GM12878 (cell line): Measurements from ENCODE around the gene FBXL17. TPM values are rescaled to one million over a fixed set of nuclear protein-coding genes. Genes with fewer than 3 reads are reported as not detected.

ENCODE experiments used
- ATAC-seq: fragments of 200-7000 bp; cut with Tn5 transposase; 3 replicates; pipeline ENCODE4 v1.9.1; 2020; ENCODE audit warnings: mild to moderate bottlenecking, moderate library complexity
- BruUV-seq: library from RNA; stranded (reverse); fragments of 400-500 nt; replicated peaks from 2 replicates; lab custom pipeline; 2021; lab: Mats Ljungman, UMichigan
- CTCF ChIA-PET: fragments of 300-600 bp; sonication (Branson Sonifier 250); formaldehyde crosslinking; extraction: SDS; loops from one replicate; lab custom pipeline; 2021; ENCODE audit warnings: inconsistent platforms; lab: Yijun Ruan, JAX
- POLR2A ChIA-PET: fragments of 350-600 bp; formaldehyde crosslinking; extraction: SDS; loops from one replicate; lab custom pipeline; 2021; ENCODE audit warnings: inconsistent platforms; lab: Charles Lee
- RAD21 ChIA-PET: fragments of 300-600 bp; sonication (Branson Sonifier 250); formaldehyde crosslinking; loops from one replicate; lab custom pipeline; 2023; ENCODE audit warnings: antibody characterized with exemption; ENCODE audit not compliant: unreplicated experiment; lab: Charles Lee
- SMC1A ChIA-PET: fragments of 300-600 bp; sonication (Branson Sonifier 250); formaldehyde crosslinking; loops from one replicate; lab custom pipeline; 2023; ENCODE audit not compliant: unreplicated experiment, uncharacterized antibody; lab: Charles Lee
- DNase-seq: peaks from one replicate; pipeline ENCODE4 v3.0.0-alpha.2; 2011; ENCODE audit warnings: low read depth, low spot score
- FAIRE-seq: peaks from 3 replicates; lab custom pipeline; 2011; peaks lifted over from hg19 to GRCh38; lab: Jason Lieb, UNC
- H2AFZ ChIP-seq: 2 replicates; pipeline ENCODE4 v1.6.0; 2011; ENCODE audit warnings: low read depth, low read length, control low read depth; ENCODE audit not compliant: control insufficient read depth
- H3K27ac ChIP-seq: 2 replicates; pipeline ENCODE4 v1.5.1; 2011; ENCODE audit warnings: control low read depth; ENCODE audit not compliant: control insufficient read depth, insufficient read depth
- H3K27me3 ChIP-seq, 2 experiments: replicated peaks in 1 of 2; 2 replicates each; pipeline versions ENCODE4 v1.6.0 to v1.6.1; 2011; ENCODE audit warnings: low read length in 1 of 2; ENCODE audit not compliant: control insufficient read depth in 2 of 2, insufficient read depth in 2 of 2
- H3K36me3 ChIP-seq, 2 experiments: 2 replicates each; pipeline ENCODE4 v1.5.1; 2011; ENCODE audit warnings: low read length in 1 of 2; ENCODE audit not compliant: control insufficient read depth in 2 of 2, insufficient read depth in 2 of 2
- H3K4me1 ChIP-seq: 2 replicates; pipeline ENCODE4 v1.6.1; 2011; ENCODE audit warnings: mild to moderate bottlenecking, low read length, moderate library complexity, mixed read lengths; ENCODE audit not compliant: control insufficient read depth, insufficient read depth
- H3K4me2 ChIP-seq: 2 replicates; pipeline ENCODE4 v1.6.0; 2011; ENCODE audit warnings: control low read depth; ENCODE audit not compliant: control insufficient read depth, insufficient read depth
- H3K4me3 ChIP-seq: fragments of 200-600 bp; sonication (generic); 2 replicates; pipeline ENCODE4 v1.5.1; 2016
- H3K79me2 ChIP-seq: 2 replicates; pipeline ENCODE4 v1.6.0; 2011; ENCODE audit warnings: low read length; ENCODE audit not compliant: control insufficient read depth, insufficient read depth
- H3K9ac ChIP-seq: 2 replicates; pipeline ENCODE4 v1.8.0; 2011; ENCODE audit warnings: low read length, control low read depth, mixed read lengths; ENCODE audit not compliant: control insufficient read depth, insufficient read depth
- H3K9me3 ChIP-seq: replicated peaks from 3 replicates; pipeline ENCODE4 v1.5.1; 2011; ENCODE audit warnings: mild to moderate bottlenecking, low read length; ENCODE audit not compliant: control insufficient read depth, insufficient read depth
- H4K20me1 ChIP-seq: 2 replicates; pipeline ENCODE4 v1.6.0; 2011; ENCODE audit not compliant: control insufficient read depth, insufficient read depth
- ATF7 ChIP-seq: fragments of 450-650 bp; IDR thresholded peaks from 2 replicates; pipeline ENCODE4 v1.6.1; 2016; ENCODE audit warnings: low read depth, mild to moderate bottlenecking
- CHD1 ChIP-seq: IDR thresholded peaks from 2 replicates; pipeline ENCODE4 v1.6.1; 2012; ENCODE audit warnings: low read depth, low read length, improper control_type of control experiment
- IRF4 ChIP-seq: IDR thresholded peaks from 2 replicates; pipeline ENCODE4 v1.6.1; 2011; ENCODE audit warnings: low read depth, low read length
- SKIL ChIP-seq: fragments of 450-650 bp; IDR thresholded peaks from 2 replicates; pipeline ENCODE4 v1.6.1; 2017; ENCODE audit warnings: mild to moderate bottlenecking, low read depth, inconsistent platforms; ENCODE audit not compliant: poor library complexity, severe bottlenecking
- SMC3 ChIP-seq: IDR thresholded peaks from 2 replicates; pipeline ENCODE4 v1.6.1; 2011; ENCODE audit warnings: low read length, improper control_type of control experiment, borderline replicate concordance
- WGBS: methylation state at CpG from one replicate; pipeline ENCODE4 v1.1.6; 2016; ENCODE audit warnings: low lambda C conversion rate; ENCODE audit not compliant: insufficient replicate concordance, insufficient coverage; ENCODE audit errors: missing lambda C conversion rate; 5-methylcytosine and 5-hydroxymethylcytosine counted together
- in situ Hi-C: fragments of 300-500 bp; cut with MboI; formaldehyde crosslinking; loops from 9 replicates; pipeline ENCODE4 v1.14.3; 2018; ENCODE audit warnings: mixed read lengths
- intact Hi-C: fragments of 100-400 bp; cut with micrococcal nuclease; formaldehyde crosslinking; loops from one replicate; pipeline ENCODE4 v1.14.2; 2022; ENCODE audit not compliant: unreplicated experiment
- polyA plus RNA-seq, 11 experiments: library from polyadenylated mRNA; depleted of rRNA in 4 of 11; unstranded in 6 of 11; stranded (reverse) in 5 of 11; fragments of >200 nt; fragmentation: Nextera tagmentation in 4 of 11; fragmentation: Illumina TruSeq in 1 of 11; extraction: Ambion mirVana in 4 of 11; extraction: Trizol in 1 of 11; gene quantifications; 1 replicate in 1 of 11; 2 replicates in 10 of 11; pipeline versions ENCODE4 v1.2.1 to v1.2.3, GENCODE V29; 2011 to 2016; ENCODE audit warnings: inconsistent platforms in 2 of 11, missing spikeins in 2 of 11, low read depth in 1 of 11
- total RNA-seq, 4 experiments: library from RNA; depleted of rRNA in 3 of 4; stranded (reverse); fragments of >200 nt in 3 of 4; fragmentation: Illumina TruSeq in 1 of 4; extraction: Trizol in 1 of 4; gene quantifications; 2 replicates each; pipeline versions ENCODE4 v1.2.1 to v1.2.3, GENCODE V29; 2013 to 2021

Gene FBXL17
- total and polyA plus RNA-seq, 10 of the 15 experiments (the other 5 are each of a cell fraction or from before 2014, with no cell fraction given) = 0.88 to 9.0 (median 4.4) TPM

GRCh38 chr5:108251350-108251749 is 130.5 kb downstream of the FBXL17 start:
- TF ChIP-seq CHD1 = no peak
- Histone ChIP-seq H3K9ac (no peak overlapping the region), H3K4me3 (no peak overlapping the region), H3K36me3 (no peaks in the 10 kb centered on the region), H3K9me3 (no peaks in the 10 kb centered on the region), H3K4me1 (no peaks in the 10 kb centered on the region), H3K79me2 (no peaks in the 10 kb centered on the region), H3K27ac (no peak overlapping the region), H3K27me3 (no peaks in the 10 kb centered on the region), H3K4me2 (no peak overlapping the region), H4K20me1 (no peaks in the 10 kb centered on the region), H2AFZ (no peak overlapping the region)
- no peak for ATAC-seq
- in situ Hi-C loops (no loop called here), intact Hi-C loops (no loop called here)
- no TSS peak for BruUV-seq
- no peak for DNase-seq
- POLR2A ChIA-PET = no interaction called here
- SMC1A ChIA-PET = interaction anchor here (0.9 to 2.5 kb wide), 2 partner anchors 9 kb away, joined by 3 to 13 read pairs; no protein-coding TSS in a partner anchor
- WGBS = 97% methylated on average over 1 of the region's 1 CpG
- no peak for FAIRE-seq
- CTCF ChIA-PET = interaction anchor here (1.5 kb wide), 1 partner anchor 9 kb away, joined by 16 read pairs; no protein-coding TSS in a partner anchor
- RAD21 ChIA-PET = interaction anchor here (3.6 kb wide), 1 partner anchor 8 kb away, joined by 15 read pairs; no protein-coding TSS in a partner anchor

- ChIA-PET RAD21 (interaction anchor here (3.6 kb wide), 1 partner anchor 10 kb away, joined by 15 read pairs; no protein-coding TSS in a partner anchor), CTCF (interaction anchor here (1.1 to 2.3 kb wide), 2 partner anchors 10 to 96 kb away, joined by 3 to 25 read pairs; no protein-coding TSS in a partner anchor)
- 74% methylated on average over 3 of the region's 3 CpGs for WGBS
Measured at GRCh38 chr5:108249785-108250426, 132.0 kb downstream of the FBXL17 start.

More at GRCh38 chr5:108249785-108250426, 132.0 kb downstream of the FBXL17 start:
- Histone ChIP-seq H4K20me1 (no peaks in the 10 kb centered on the region), H3K9ac (no peak overlapping the region), H3K27ac (no peak overlapping the region), H3K79me2 (no peaks in the 10 kb centered on the region), H3K36me3 (no peaks in the 10 kb centered on the region), H3K4me2 (no peak overlapping the region), H3K9me3 (no peaks in the 10 kb centered on the region), H2AFZ (no peak overlapping the region), H3K4me3 (no peak overlapping the region), H3K27me3 (no peaks in the 10 kb centered on the region), H3K4me1 (no peaks in the 10 kb centered on the region)
- POLR2A ChIA-PET = no interaction called here
- FAIRE-seq (no peak), DNase-seq (no peak), ATAC-seq (no peak)
- BruUV-seq = no TSS peak
- no peak for TF ChIP-seq IRF4
- no peak for TF ChIP-seq SMC3
- no peak for TF ChIP-seq ATF7
- no peak for TF ChIP-seq SKIL
- in situ Hi-C loops = no loop called here
- SMC1A ChIA-PET = interaction anchor here (2.5 kb wide), 1 partner anchor 10 kb away, joined by 13 read pairs; no protein-coding TSS in a partner anchor
- intact Hi-C loops = no loop called here
